ENCODE measurements around the gene ZNF790.

Gene ZNF790

DNA sequence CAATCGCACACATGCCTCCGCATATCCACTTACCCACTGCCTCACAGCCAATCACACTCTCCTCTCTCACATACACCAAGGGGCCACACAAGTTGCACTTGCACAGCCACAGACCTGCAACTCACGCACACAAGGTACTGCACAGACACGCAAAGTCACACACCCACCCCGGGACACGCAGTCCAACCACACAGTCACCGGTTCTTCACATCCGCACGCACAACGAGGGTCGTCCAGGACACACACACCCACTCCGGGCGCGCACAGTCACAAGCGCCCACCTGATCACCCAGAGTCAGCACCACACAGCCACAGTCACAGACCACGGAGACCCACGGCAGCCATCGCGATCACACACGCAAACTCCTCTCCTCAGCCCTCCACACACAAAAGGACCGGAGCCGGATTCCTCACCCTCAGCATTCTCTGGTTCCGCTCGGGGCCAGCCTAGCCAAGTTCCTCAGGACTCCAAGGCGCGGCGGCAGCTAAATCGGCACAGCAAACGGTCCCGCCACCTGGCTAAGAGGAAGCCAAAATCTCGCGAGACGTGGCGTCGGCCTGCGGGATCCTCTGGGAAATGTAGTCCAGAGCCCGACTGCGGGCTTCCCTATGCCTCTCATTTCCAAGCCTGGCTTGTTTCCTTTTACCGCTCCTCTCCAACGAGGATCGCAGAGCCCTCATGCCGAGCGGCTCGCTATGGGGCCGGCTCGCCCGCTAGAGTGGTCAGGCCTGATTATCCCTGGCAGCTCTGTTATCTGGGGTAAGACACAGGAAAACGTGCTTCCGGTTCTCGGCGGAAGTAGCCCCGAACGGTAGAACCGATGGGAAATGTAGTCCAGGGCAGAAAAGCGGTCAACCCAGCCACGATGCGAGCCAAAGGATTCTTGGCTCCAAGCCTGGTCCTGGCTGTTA, 65.6 kb downstream of the ZNF790 start, which contains the start of gene ZNF850:
ZNF850 (minus strand) TSS at position 497 of the 912 bp plus-strand sequence. CDS start 10,201 bp downstream, outside the sequence.
- DNase-seq (ENCODE audit: low read depth, low spot score): peak; percentile 97

DNA sequence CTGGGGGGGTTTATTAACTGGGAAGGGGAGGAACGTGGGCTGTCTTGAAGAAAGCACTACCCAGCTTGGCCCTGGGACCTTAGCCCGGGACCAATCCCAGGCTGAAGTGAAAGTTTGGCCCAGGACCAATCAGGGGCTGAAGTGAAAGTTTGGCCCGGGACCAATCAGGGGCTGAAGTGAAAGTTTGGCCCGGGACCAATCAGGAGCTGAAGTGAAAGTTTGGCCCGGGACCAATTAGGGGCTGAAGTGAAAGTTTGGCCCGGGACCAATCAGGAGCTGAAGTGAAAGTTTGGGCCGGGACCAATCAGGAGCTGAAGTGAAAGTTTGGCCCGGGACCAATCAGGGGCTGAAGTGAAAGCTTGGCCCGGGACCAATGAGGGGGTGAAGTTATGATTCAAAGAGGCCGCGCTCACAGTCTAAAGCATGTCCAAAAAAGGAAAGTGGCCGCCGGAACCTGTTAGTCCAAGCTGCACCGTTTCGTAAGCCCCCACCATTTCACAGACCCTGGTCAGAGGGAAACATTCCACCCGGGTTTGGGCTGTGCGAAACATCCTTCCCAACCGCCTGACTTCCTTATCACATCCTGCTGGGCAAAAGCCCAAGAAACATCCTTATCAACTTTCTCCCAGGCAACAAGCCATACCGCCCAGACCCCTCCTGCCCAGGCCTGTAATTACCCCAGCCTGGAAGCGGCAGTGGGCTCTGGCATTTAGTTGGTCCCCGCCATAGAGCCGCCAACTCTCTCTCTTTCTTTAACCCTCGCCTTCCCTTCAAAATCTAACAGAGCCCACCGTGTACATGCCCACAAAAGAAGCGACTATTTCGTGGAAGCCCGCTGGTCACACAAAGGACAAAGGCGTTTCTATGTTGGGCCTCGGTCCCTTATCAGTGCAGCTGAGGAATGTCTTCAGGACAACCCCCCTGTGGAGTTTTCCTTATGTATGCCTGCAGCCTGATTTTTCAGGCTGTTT, 66.6 kb downstream of the ZNF790 start:
- DNase-seq (ENCODE audit: low read depth, low spot score): peak; percentile 93

All from astrocyte of the hippocampus (primary cell).